BLaER1 treated with 17β-estradiol and CSF1 and Interleukin-3, amounts not matched to agents 10 nM and 100 nM (cell line): ENCODE results near the gene SLCO3A1.

Experiments
- H3K27ac ChIP-seq, 11 experiments: shearing (Covaris generic); formaldehyde crosslinking; 2 replicates each; pipeline ENCODE4 v1.8.1; 2022
- H3K27me3 ChIP-seq, 11 experiments: shearing (Covaris generic); formaldehyde crosslinking; 2 replicates each; pipeline ENCODE4 v1.8.1; 2022
- H3K36me3 ChIP-seq, 11 experiments: shearing (Covaris generic); formaldehyde crosslinking; 2 replicates each; pipeline ENCODE4 v1.8.1; 2022
- H3K4me1 ChIP-seq, 10 experiments: shearing (Covaris generic); formaldehyde crosslinking; 2 replicates each; pipeline ENCODE4 v1.8.1; 2022
- H3K4me2 ChIP-seq, 11 experiments: shearing (Covaris generic); formaldehyde crosslinking; 2 replicates each; pipeline ENCODE4 v1.8.1; 2022
- H3K4me3 ChIP-seq, 10 experiments: shearing (Covaris generic); formaldehyde crosslinking; 2 replicates each; pipeline ENCODE4 v1.8.1; 2022
- H3K9ac ChIP-seq, 11 experiments: shearing (Covaris generic); formaldehyde crosslinking; 2 replicates each; pipeline ENCODE4 v1.8.1; 2022
- H3K9me3 ChIP-seq, 11 experiments: shearing (Covaris generic); formaldehyde crosslinking; replicated peaks in 1 of 11; 2 replicates each; pipeline ENCODE4 v1.8.1; 2022
- H4K20me1 ChIP-seq, 11 experiments: shearing (Covaris generic); formaldehyde crosslinking; 2 replicates each; pipeline ENCODE4 v1.8.1; 2022
- Cebpa-rat ChIP-seq, 11 experiments: shearing (Covaris generic); IDR thresholded peaks; 2 replicates each; pipeline ENCODE4 v1.8.1; 2022

Gene SLCO3A1

DNA sequence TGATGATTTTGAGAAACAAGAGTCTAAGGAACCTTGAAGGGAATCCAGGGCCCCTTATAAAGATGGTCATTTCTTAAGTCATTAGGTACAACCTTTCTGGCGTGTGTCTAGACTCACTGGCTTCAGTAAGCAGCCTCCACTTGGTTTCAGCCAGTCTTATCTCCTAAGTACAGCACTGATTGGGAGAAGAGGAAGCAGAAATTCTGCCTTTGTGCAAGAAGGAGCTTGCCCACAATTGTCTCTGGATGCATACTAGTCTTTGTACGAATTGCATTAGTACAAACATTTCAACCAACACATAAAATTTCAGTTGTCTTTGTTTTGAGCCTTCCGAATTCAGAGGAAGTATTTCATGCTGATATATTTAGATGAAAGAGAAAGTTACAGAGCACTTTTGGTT, 139.4 kb downstream of the SLCO3A1 start:
- H4K20me1 ChIP-seq: peaks cover 0 to 16% (median 0%) of the 10 kb centered on the region in 11 experiments; a peak in 4 of 22 replicates
- TF ChIP-seq Cebpa-rat (IDR thresholded peaks at IDR 0.05): no peak
- H3K4me1 ChIP-seq: peaks cover 0 to 15% (median 7%) of the 10 kb centered on the region in 10 experiments; a peak in 8 of 20 replicates
- no peak overlapping the region for H3K27ac ChIP-seq
- H3K36me3 ChIP-seq: 0 out of 22 replicates have a peak, but pooled peaks cover 0 to 5% (median 0%) of the 10 kb centered on the region in 11 experiments
- H3K9me3 ChIP-seq: peaks cover 0 to 8% (median under 1%) of the 10 kb centered on the region in 11 experiments; a peak in 7 of 22 replicates
- H3K9ac ChIP-seq: no peak overlapping the region
- H3K4me3 ChIP-seq: no peak overlapping the region
- 0 out of 22 replicates have a peak overlapping the region, but pooled peaks of 1 of the 11 experiments have one; percentile 7 for H3K4me2 ChIP-seq
- H3K27me3 ChIP-seq: no peaks in the 10 kb centered on the region

DNA sequence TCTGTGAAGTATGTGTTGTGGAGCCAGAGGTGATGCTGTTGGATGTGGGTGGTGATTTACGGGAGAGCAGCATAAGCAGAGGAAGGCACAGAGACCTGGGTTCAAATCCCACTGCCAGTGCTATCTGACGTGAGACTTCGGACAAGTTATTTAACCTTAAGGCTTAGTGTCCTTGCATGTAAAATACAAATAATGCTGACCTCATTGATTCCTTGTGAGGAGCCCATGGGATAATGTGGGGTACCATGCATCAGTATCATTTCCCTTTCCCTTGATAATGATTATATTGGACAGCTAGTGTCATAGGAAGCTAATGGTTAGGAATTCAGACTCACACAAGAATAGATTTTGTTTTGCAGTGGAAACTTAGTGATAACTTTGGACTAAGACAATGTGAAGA, 141.6 kb downstream of the SLCO3A1 start:
- peaks cover 0 to 12% (median 4%) of the 10 kb centered on the region in 11 experiments; a peak in 8 of 22 replicates for H3K9me3 ChIP-seq
- no peak overlapping the region for H3K27ac ChIP-seq
- H3K27me3 ChIP-seq: no peaks in the 10 kb centered on the region
- H3K4me3 ChIP-seq: no peak overlapping the region
- TF ChIP-seq Cebpa-rat (IDR thresholded peaks at IDR 0.05): no peak
- H3K4me2 ChIP-seq: no peak overlapping the region
- H3K9ac ChIP-seq: no peak overlapping the region
- H4K20me1 ChIP-seq: peaks cover 0 to 9% (median 0%) of the 10 kb centered on the region in 11 experiments; a peak in 2 of 22 replicates
- peaks cover 0 to 14% (median 5%) of the 10 kb centered on the region in 10 experiments; a peak in 7 of 20 replicates for H3K4me1 ChIP-seq
- 0 out of 22 replicates have a peak, but pooled peaks cover 0 to 5% (median 0%) of the 10 kb centered on the region in 11 experiments for H3K36me3 ChIP-seq

DNA sequence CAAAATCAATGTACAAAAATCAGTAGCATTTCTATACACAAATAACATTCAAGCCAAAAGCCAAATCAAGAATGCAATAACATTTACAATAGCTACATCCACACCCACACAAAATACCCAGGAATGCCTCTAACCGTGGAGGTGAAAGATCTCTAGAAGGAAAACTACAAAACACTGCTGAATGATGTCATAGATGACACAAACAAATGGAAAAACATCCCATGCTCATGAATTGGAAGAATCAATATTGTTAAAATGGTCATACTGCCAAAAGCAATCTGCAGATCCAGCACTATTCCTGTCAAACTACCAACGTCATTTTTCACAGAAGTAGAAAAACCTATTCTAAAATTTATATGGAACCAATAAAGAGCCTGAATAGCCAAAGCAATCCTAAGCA, 143.7 kb downstream of the SLCO3A1 start:
- Histone ChIP-seq H3K4me1 (peaks cover 0 to 12% (median 0%) of the 10 kb centered on the region in 10 experiments; a peak in 3 of 20 replicates), H3K36me3 (0 out of 22 replicates have a peak, but pooled peaks cover 0 to 5% (median 0%) of the 10 kb centered on the region in 11 experiments), H3K9ac (no peak overlapping the region), H3K9me3 (peaks cover 0 to 12% (median 4%) of the 10 kb centered on the region in 11 experiments; a peak in 8 of 22 replicates), H3K27me3 (no peaks in the 10 kb centered on the region), H4K20me1 (peaks cover 0 to 8% (median 0%) of the 10 kb centered on the region in 11 experiments; a peak in 2 of 22 replicates), H3K27ac (no peak overlapping the region), H3K4me2 (no peak overlapping the region), H3K4me3 (no peak overlapping the region)
- no peak for TF ChIP-seq Cebpa-rat (IDR thresholded peaks at IDR 0.05)

DNA sequence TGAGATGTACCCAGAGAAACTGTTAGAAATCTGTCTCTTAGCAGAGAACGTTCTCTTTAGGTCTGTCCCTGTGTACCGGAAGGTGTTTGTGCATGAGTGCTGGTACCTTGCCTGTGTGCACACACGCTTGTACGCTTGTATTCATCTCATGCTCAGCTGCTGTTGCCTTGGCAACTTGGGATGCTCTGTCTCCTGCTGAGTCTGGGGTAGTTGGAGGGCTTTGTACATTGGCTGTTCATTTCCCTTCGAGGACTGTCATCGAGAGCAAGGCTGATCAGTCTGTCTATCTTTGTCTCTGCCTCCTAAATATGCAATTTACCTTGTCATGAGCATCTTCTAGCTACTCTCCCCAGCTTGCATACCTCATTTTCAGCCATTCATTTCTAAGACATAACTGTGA, 147.2 kb downstream of the SLCO3A1 start:
- H4K20me1 ChIP-seq: peaks cover 0 to 15% (median 0%) of the 10 kb centered on the region in 11 experiments; a peak in 3 of 22 replicates
- no peak overlapping the region for H3K4me2 ChIP-seq
- TF ChIP-seq Cebpa-rat (IDR thresholded peaks at IDR 0.05): no peak
- H3K27me3 ChIP-seq: no peaks in the 10 kb centered on the region
- no peaks in the 10 kb centered on the region for H3K36me3 ChIP-seq
- no peak overlapping the region for H3K4me3 ChIP-seq
- H3K9ac ChIP-seq: no peak overlapping the region
- no peaks in the 10 kb centered on the region for H3K4me1 ChIP-seq
- no peak overlapping the region for H3K27ac ChIP-seq
- peaks cover 0 to 12% (median 4%) of the 10 kb centered on the region in 11 experiments; a peak in 8 of 22 replicates for H3K9me3 ChIP-seq

DNA sequence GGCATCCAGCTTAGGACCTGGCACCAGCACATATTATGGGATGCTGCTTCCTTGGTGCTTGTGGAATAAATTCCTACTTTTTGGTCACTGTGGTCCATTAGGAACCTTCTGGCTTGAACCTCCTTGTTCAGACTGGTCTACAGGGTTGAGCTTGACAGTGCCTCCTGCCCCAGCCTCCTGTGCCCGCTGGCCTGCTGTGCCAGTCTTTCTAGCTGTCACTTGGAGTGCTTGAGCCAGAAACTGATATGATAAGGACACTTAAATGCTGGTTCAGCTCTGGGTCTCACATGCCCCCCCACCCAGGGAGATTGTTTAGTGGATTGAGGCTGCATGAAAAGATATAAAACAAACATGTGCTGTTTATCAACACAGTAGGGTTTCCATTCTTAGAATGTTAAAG, 147.8 kb downstream of the SLCO3A1 start:
- no peak overlapping the region for H3K9ac ChIP-seq
- TF ChIP-seq Cebpa-rat (IDR thresholded peaks at IDR 0.05): no peak
- no peaks in the 10 kb centered on the region for H3K4me1 ChIP-seq
- peaks cover 0 to 20% (median 0%) of the 10 kb centered on the region in 11 experiments; a peak in 3 of 22 replicates for H4K20me1 ChIP-seq
- no peak overlapping the region for H3K4me3 ChIP-seq
- no peaks in the 10 kb centered on the region for H3K27me3 ChIP-seq
- H3K27ac ChIP-seq: no peak overlapping the region
- H3K9me3 ChIP-seq: peaks cover 0 to 12% (median 4%) of the 10 kb centered on the region in 11 experiments; a peak in 8 of 22 replicates
- H3K4me2 ChIP-seq: no peak overlapping the region
- no peaks in the 10 kb centered on the region for H3K36me3 ChIP-seq

DNA sequence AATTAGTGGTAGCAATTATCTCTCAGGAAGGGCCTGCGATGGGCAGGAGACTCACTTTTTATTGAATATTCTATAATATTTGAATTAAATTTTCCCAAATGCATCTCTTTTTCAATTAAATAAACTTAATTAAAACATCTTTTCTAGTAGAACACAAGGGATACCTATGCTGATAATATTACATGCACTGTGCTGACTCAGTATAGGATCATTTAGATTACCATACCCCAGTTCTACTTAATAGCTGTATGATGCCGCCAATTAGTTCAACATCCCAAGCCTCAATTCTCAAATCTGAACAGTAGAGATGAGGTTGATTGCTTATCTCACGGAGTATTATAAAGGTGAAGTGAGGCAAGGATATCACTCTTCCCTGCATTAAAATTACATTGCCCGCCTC, 149.2 kb downstream of the SLCO3A1 start:
- Histone ChIP-seq H3K27ac (no peak overlapping the region), H3K4me2 (no peak overlapping the region), H3K4me3 (no peak overlapping the region), H3K27me3 (no peaks in the 10 kb centered on the region), H4K20me1 (peaks cover 0 to 20% (median 0%) of the 10 kb centered on the region in 11 experiments; a peak in 3 of 22 replicates), H3K4me1 (no peaks in the 10 kb centered on the region), H3K9me3 (peaks cover 0 to 7% (median 4%) of the 10 kb centered on the region in 11 experiments; a peak in 8 of 22 replicates), H3K9ac (no peak overlapping the region), H3K36me3 (no peaks in the 10 kb centered on the region)
- no peak for TF ChIP-seq Cebpa-rat (IDR thresholded peaks at IDR 0.05)

DNA sequence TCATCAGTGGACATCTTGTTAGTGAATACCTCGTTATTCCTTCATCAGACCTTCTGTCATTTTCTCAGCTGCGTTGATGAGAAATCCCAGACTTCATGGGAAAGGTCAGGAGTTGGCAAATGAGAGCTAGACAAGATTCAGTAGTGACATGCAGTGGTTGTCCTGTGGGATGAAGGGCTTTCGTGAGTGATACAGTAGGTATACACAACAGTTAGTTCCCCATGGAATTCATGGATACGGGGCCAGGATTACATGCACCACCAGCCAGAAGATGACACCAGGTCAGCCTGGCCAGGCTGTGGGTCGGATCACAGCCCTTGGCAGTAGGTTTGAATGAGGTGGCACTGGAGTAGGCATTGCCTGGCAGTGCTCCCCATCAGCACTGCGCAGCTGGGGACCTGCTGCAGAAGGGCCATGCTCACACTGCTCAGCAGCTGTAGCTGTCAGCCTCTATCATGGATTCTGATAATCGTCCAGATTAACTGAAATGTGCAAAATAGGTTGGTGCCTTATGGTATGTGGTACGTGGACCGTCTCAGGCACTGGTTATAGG, 150.1 kb downstream of the SLCO3A1 start:
- Histone ChIP-seq H3K27me3 (no peaks in the 10 kb centered on the region), H4K20me1 (peaks cover 0 to 20% (median 0%) of the 10 kb centered on the region in 11 experiments; a peak in 3 of 22 replicates)

DNA sequence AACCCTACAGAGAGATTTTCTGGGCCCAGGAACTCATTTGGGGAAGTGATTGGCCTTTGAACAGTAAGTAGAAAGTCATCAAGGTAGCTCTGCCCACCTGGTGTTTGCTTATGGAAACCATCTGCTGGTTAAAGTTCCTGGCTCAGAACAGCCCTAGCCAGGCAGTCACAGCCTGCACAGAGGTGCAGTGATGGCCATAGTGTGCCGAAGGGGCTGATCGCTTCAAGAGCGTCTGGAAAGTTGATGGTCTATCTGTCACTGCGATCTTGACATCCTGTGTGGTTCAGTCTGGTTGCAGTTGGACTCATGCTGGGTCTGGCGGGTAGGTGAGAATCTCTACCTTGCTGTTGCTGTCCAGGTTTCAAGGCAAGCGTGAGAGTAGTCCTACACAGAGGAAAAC, 151.6 kb downstream of the SLCO3A1 start:
- Histone ChIP-seq H3K9ac (no peak overlapping the region), H3K4me1 (no peaks in the 10 kb centered on the region), H3K4me3 (no peak overlapping the region), H4K20me1 (peaks cover 0 to 20% (median 3%) of the 10 kb centered on the region in 11 experiments; a peak in 4 of 22 replicates), H3K4me2 (no peak overlapping the region), H3K36me3 (no peaks in the 10 kb centered on the region), H3K9me3 (no peaks in the 10 kb centered on the region), H3K27ac (no peak overlapping the region), H3K27me3 (no peaks in the 10 kb centered on the region)
- TF ChIP-seq Cebpa-rat (IDR thresholded peaks at IDR 0.05): no peak

More for the DNA sequence above, 150.1 kb downstream of the SLCO3A1 start:
- Histone ChIP-seq H3K4me3 (no peak overlapping the region), H3K27ac (no peak overlapping the region), H3K9ac (no peak overlapping the region), H3K9me3 (no peaks in the 10 kb centered on the region), H3K36me3 (no peaks in the 10 kb centered on the region), H3K4me2 (no peak overlapping the region), H3K4me1 (no peaks in the 10 kb centered on the region)
- no peak for TF ChIP-seq Cebpa-rat (IDR thresholded peaks at IDR 0.05)

DNA sequence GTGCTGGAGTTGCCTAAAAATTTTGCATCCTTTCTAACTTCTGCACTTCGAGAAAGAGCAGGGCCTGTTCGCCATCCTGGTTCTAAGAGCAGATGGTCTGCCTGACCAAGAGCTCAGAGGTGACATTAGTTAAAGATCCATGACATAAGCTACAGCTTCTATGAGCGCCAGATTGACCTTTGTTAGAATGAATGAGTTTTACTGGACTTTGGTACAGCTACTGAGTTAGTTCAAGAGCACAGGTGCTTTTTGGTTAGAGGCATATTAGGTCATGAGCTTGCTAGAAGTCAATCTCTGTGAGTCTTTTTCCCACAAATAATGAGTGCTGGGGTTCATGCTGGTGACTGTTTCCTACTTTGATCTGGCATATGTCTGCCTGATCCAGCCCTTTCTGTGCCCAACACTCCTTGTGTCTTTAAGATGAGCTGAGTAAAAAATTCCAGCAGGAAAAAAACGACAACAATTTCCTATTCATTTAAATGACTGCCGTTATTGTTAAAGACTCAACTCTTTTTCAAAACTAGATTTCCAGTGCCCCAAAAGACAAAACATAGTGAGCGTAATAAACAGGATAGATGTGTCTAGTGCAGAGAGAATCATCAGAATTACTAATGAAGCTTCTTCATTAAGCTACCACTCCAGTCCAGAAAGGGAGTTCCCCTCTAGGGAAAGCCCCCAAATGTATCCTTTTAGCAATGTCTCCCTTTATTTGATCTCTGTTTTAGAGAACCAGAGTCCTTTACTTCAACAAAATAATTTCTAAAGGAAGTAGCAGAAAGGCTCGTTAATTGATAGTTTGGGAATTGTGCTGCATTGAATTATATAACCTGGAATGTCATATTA, 152.9 kb downstream of the SLCO3A1 start:
- no peaks in the 10 kb centered on the region for H3K36me3 ChIP-seq
- H3K9me3 ChIP-seq: no peaks in the 10 kb centered on the region
- H3K4me1 ChIP-seq: peaks cover 0 to under 1% (median under 1%) of the 10 kb centered on the region in 10 experiments; a peak in 4 of 20 replicates
- H3K27ac ChIP-seq: no peak overlapping the region
- H4K20me1 ChIP-seq: peaks cover 0 to 28% (median 3%) of the 10 kb centered on the region in 11 experiments; a peak in 6 of 22 replicates
- no peaks in the 10 kb centered on the region for H3K27me3 ChIP-seq
- H3K4me3 ChIP-seq: no peak overlapping the region
- no peak for TF ChIP-seq Cebpa-rat (IDR thresholded peaks at IDR 0.05)
- no peak overlapping the region for H3K9ac ChIP-seq
- no peak overlapping the region for H3K4me2 ChIP-seq
